DND-41 (cell line): ENCODE data around the gene TAF11.

Experiments
- ATAC-seq: fragments of 200-7000 bp; cut with Tn5 transposase; 3 replicates; pipeline ENCODE4 v1.9.1; 2021; ENCODE audit warnings: low read depth; ENCODE audit not compliant: insufficient read depth
- DNase-seq: peaks from one replicate; pipeline ENCODE4 v3.0.0-alpha.2; 2020
- H2AFZ ChIP-seq: 2 replicates; pipeline ENCODE4 v1.6.0; 2012; ENCODE audit warnings: low read depth, low read length
- H3K27ac ChIP-seq: 2 replicates; pipeline ENCODE4 v1.5.1; 2012; ENCODE audit warnings: low read length, inconsistent platforms
- H3K27me3 ChIP-seq: fragments of 200-600 bp; sonication (generic); 2 replicates; pipeline ENCODE4 v1.6.0; 2012; ENCODE audit warnings: low read length, mild to moderate bottlenecking, inconsistent platforms; ENCODE audit not compliant: insufficient read depth, poor library complexity
- H3K36me3 ChIP-seq: 2 replicates; pipeline ENCODE4 v1.5.1; 2012; ENCODE audit warnings: low read length, inconsistent platforms; ENCODE audit not compliant: insufficient read depth
- H3K4me1 ChIP-seq: 2 replicates; pipeline ENCODE4 v1.5.1; 2012; ENCODE audit warnings: mild to moderate bottlenecking, low read length; ENCODE audit not compliant: insufficient read depth
- H3K4me2 ChIP-seq: 2 replicates; pipeline ENCODE4 v1.6.0; 2012; ENCODE audit warnings: mild to moderate bottlenecking, moderate library complexity, low read length, inconsistent platforms; ENCODE audit not compliant: insufficient read depth
- H3K4me3 ChIP-seq, 2 experiments: fragments of 200-600 bp in 1 of 2; shearing (Covaris generic) in 1 of 2; 2 replicates each; pipeline ENCODE4 v1.5.1; 2012 to 2016; ENCODE audit warnings: inconsistent platforms in 2 of 2, low read length in 2 of 2, mild to moderate bottlenecking in 2 of 2, low read depth in 1 of 2, moderate library complexity in 1 of 2
- H3K79me2 ChIP-seq: 2 replicates; pipeline ENCODE4 v1.6.0; 2012; ENCODE audit warnings: low read length, inconsistent platforms; ENCODE audit not compliant: insufficient read depth
- H3K9ac ChIP-seq: 2 replicates; pipeline ENCODE4 v1.6.0; 2012; ENCODE audit warnings: low read depth, mild to moderate bottlenecking, inconsistent platforms, low read length, moderate library complexity
- H3K9me3 ChIP-seq: 2 replicates; pipeline ENCODE4 v1.5.1; 2012; ENCODE audit warnings: low read length, moderate library complexity, mild to moderate bottlenecking, inconsistent platforms; ENCODE audit not compliant: insufficient read depth, severe bottlenecking
- H4K20me1 ChIP-seq: 2 replicates; pipeline ENCODE4 v1.6.0; 2012; ENCODE audit warnings: low read length; ENCODE audit not compliant: insufficient read depth
- EZH2 ChIP-seq: IDR thresholded peaks from 3 replicates; pipeline ENCODE4 v1.6.1; 2012; ENCODE audit warnings: borderline replicate concordance, low read depth, mild to moderate bottlenecking, moderate library complexity, low read length, inconsistent platforms; ENCODE audit not compliant: severe bottlenecking
- TF ChIP-seq, protein P1 (sequence below): IDR thresholded peaks from 2 replicates; pipeline ENCODE4 v1.5.1; 2012; ENCODE audit warnings: borderline replicate concordance, low read length, moderate library complexity, mild to moderate bottlenecking; ENCODE audit not compliant: poor library complexity, severe bottlenecking; ENCODE audit errors: extremely low read depth

Gene TAF11

GRCh38 chr6:34871853-34872252, 16.0 kb downstream of the TAF11 start:
- no peak overlapping the region for H3K4me2 ChIP-seq
- ATAC-seq = no peak
- H3K4me1 ChIP-seq = no peaks in the 10 kb centered on the region
- DNase-seq = no peak
- H3K27me3 ChIP-seq = no peaks in the 10 kb centered on the region
- no peak overlapping the region for H3K4me3 ChIP-seq
- no peaks in the 10 kb centered on the region for H3K79me2 ChIP-seq
- no peak for TF ChIP-seq EZH2
- TF ChIP-seq, protein P1, sequence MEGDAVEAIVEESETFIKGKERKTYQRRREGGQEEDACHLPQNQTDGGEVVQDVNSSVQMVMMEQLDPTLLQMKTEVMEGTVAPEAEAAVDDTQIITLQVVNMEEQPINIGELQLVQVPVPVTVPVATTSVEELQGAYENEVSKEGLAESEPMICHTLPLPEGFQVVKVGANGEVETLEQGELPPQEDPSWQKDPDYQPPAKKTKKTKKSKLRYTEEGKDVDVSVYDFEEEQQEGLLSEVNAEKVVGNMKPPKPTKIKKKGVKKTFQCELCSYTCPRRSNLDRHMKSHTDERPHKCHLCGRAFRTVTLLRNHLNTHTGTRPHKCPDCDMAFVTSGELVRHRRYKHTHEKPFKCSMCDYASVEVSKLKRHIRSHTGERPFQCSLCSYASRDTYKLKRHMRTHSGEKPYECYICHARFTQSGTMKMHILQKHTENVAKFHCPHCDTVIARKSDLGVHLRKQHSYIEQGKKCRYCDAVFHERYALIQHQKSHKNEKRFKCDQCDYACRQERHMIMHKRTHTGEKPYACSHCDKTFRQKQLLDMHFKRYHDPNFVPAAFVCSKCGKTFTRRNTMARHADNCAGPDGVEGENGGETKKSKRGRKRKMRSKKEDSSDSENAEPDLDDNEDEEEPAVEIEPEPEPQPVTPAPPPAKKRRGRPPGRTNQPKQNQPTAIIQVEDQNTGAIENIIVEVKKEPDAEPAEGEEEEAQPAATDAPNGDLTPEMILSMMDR = no peak
- H3K9me3 ChIP-seq = no peaks in the 10 kb centered on the region
- H4K20me1 ChIP-seq = 0 out of 2 replicates have a peak, but pooled peaks cover 6% of the 10 kb centered on the region
- peaks cover 86% of the 10 kb centered on the region for H3K36me3 ChIP-seq
- no peak overlapping the region for H3K9ac ChIP-seq
- no peak overlapping the region for H3K27ac ChIP-seq
- no peak overlapping the region for H2AFZ ChIP-seq

GRCh38 chr6:34867484-34867883, 20.4 kb downstream of the TAF11 start:
- Histone ChIP-seq H3K9me3 (no peaks in the 10 kb centered on the region), H3K27me3 (no peaks in the 10 kb centered on the region), H3K9ac (no peak overlapping the region), H3K4me3 (no peak overlapping the region), H2AFZ (no peak overlapping the region), H3K36me3 (peaks cover 69% of the 10 kb centered on the region), H4K20me1 (0 out of 2 replicates have a peak, but pooled peaks cover 2% of the 10 kb centered on the region), H3K27ac (no peak overlapping the region), H3K4me1 (no peaks in the 10 kb centered on the region), H3K4me2 (no peak overlapping the region), H3K79me2 (no peaks in the 10 kb centered on the region)
- ATAC-seq (no peak), DNase-seq (no peak)
- TF ChIP-seq, protein P1 = peak; percentile 5
- TF ChIP-seq EZH2 = no peak

DNA sequence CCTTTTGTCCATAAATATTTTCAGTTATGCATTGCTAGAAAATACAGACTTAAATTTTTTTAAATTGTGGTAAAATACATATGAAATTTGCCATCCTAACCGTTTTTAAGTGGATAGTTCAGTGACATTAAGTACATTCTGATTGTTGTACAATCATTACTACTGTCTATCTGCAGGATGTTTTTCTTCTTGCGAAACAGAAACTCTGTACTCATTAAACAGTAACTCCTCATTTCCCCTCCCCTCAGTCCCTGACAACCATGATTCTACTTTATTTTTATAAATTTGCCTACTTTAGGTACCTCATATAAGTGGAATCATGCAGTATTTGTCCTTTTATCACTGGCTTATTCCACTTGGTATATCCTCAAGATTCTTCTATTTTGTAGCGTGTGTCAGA, 21.3 kb downstream of the TAF11 start:
- ATAC-seq = no peak
- Histone ChIP-seq H3K4me3 (no peak overlapping the region), H3K4me1 (no peaks in the 10 kb centered on the region), H3K27me3 (no peaks in the 10 kb centered on the region), H3K36me3 (peaks cover 62% of the 10 kb centered on the region), H3K27ac (no peak overlapping the region), H3K9ac (no peak overlapping the region), H4K20me1 (no peaks in the 10 kb centered on the region), H3K79me2 (no peaks in the 10 kb centered on the region), H3K9me3 (no peaks in the 10 kb centered on the region), H2AFZ (no peak overlapping the region), H3K4me2 (no peak overlapping the region)
- DNase-seq = no peak
- no peak for TF ChIP-seq EZH2
- TF ChIP-seq, protein P1 = no peak

DNA sequence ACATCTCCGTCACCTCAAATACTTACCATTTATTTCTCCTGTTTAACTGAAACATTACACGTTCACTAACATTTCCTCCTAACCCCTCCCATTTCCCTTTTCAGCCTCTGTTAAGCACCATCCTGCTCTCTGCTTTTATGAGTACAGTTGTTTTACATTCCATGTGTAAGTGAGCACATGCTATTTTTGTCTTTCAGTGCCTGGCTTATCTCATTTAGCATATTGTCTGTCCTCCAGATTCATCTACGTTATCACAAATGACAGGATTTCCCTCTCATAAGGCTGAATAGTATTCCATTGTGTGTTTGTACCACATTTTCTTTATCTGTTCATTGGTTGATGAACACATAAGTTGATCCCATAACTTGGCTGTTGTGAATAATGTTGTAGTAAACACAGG, 22.7 kb downstream of the TAF11 start:
- Histone ChIP-seq H3K9me3 (no peaks in the 10 kb centered on the region), H2AFZ (no peak overlapping the region), H3K9ac (no peak overlapping the region), H4K20me1 (no peaks in the 10 kb centered on the region), H3K79me2 (no peaks in the 10 kb centered on the region), H3K4me2 (no peak overlapping the region), H3K27me3 (no peaks in the 10 kb centered on the region), H3K4me1 (no peaks in the 10 kb centered on the region), H3K36me3 (peaks cover 59% of the 10 kb centered on the region), H3K27ac (no peak overlapping the region), H3K4me3 (no peak overlapping the region)
- DNase-seq (no peak), ATAC-seq (no peak)
- TF ChIP-seq EZH2 = no peak
- TF ChIP-seq, protein P1 = no peak
